CD14-positive monocyte (primary cell): ENCODE results near the gene EPB41L2. TPM values are rescaled to one million over a fixed set of nuclear protein-coding genes. Genes with fewer than 3 reads are reported as not detected.

Experiments used
- DNase-seq, 3 donors: peaks; one replicate each; pipeline ENCODE4 v3.0.0-alpha.2; 2011 to 2022
- H2AFZ ChIP-seq: 2 replicates; pipeline ENCODE4 v1.6.0; 2012; ENCODE audit warnings: mild to moderate bottlenecking, low read depth, low read length, inconsistent platforms; ENCODE audit not compliant: insufficient read depth, poor library complexity, severe bottlenecking
- H3K27ac ChIP-seq, 2 donors: 1 replicate in 1 of 2; 2 replicates in 1 of 2; pipeline ENCODE4 v1.5.1; 2012 to 2013; ENCODE audit warnings: low read length in 2 of 2, control low read depth in 1 of 2, inconsistent platforms in 1 of 2, low read depth in 1 of 2, mild to moderate bottlenecking in 1 of 2
- H3K27me3 ChIP-seq, 2 donors: one replicate each; pipeline versions ENCODE4 v1.6.0 to v1.6.1; 2011 to 2013; ENCODE audit warnings: low read length in 2 of 2; ENCODE audit not compliant: control insufficient read depth in 2 of 2, insufficient read depth in 2 of 2
- H3K36me3 ChIP-seq, 2 donors: replicated peaks in 1 of 2; 1 replicate in 1 of 2; 2 replicates in 1 of 2; pipeline versions ENCODE4 v1.5.1 to v1.6.1; 2012 to 2013; ENCODE audit warnings: low read length in 2 of 2, control low read depth in 1 of 2, inconsistent platforms in 1 of 2, mild to moderate bottlenecking in 1 of 2; ENCODE audit not compliant: insufficient read depth in 2 of 2, control insufficient read depth in 1 of 2
- H3K4me1 ChIP-seq, 2 donors: 1 replicate in 1 of 2; 2 replicates in 1 of 2; pipeline versions ENCODE4 v1.5.1 to v1.6.1; 2012 to 2013; ENCODE audit warnings: low read length in 2 of 2, control low read depth in 1 of 2, inconsistent platforms in 1 of 2, mild to moderate bottlenecking in 1 of 2, moderate library complexity in 1 of 2; ENCODE audit not compliant: insufficient read depth in 2 of 2, control insufficient read depth in 1 of 2
- H3K4me2 ChIP-seq: replicated peaks from 2 replicates; pipeline ENCODE3; 2012; ENCODE audit warnings: low read length, moderate library complexity, mild to moderate bottlenecking; ENCODE audit not compliant: poor library complexity, severe bottlenecking; ENCODE audit errors: extremely low read depth
- H3K4me3 ChIP-seq, 3 experiments: fragments of 200-600 bp in 1 of 3; sonication (generic) in 1 of 3; replicated peaks in 1 of 3; 1 replicate in 2 of 3; 2 replicates in 1 of 3; pipeline ENCODE4 v1.5.1; 2011 to 2013; ENCODE audit warnings: low read length in 3 of 3, mild to moderate bottlenecking in 3 of 3, control low read depth in 2 of 3, low read depth in 2 of 3, inconsistent platforms in 1 of 3, moderate library complexity in 1 of 3
- H3K79me2 ChIP-seq: 2 replicates; pipeline ENCODE4 v1.6.0; 2012; ENCODE audit warnings: mild to moderate bottlenecking, control low read depth, inconsistent platforms, low read length, moderate library complexity; ENCODE audit not compliant: insufficient read depth
- H3K9ac ChIP-seq: 2 replicates; pipeline ENCODE4 v1.6.0; 2017; ENCODE audit warnings: low read length, mild to moderate bottlenecking; ENCODE audit not compliant: insufficient read depth, poor library complexity, severe bottlenecking
- H3K9me3 ChIP-seq, 2 donors: replicated peaks in 1 of 2; 1 replicate in 1 of 2; 2 replicates in 1 of 2; pipeline versions ENCODE4 v1.5.1 to v1.6.1; 2012 to 2013; ENCODE audit warnings: low read length in 2 of 2, control low read depth in 1 of 2; ENCODE audit not compliant: control insufficient read depth in 1 of 2, insufficient read depth in 1 of 2
- H4K20me1 ChIP-seq: 2 replicates; pipeline ENCODE4 v1.6.0; 2012; ENCODE audit warnings: mild to moderate bottlenecking, low read length, control low read depth, moderate library complexity; ENCODE audit not compliant: insufficient read depth
- H3K27ac Mint-ChIP-seq, 7 donors: one replicate each; pipeline ENCODE4 v1.8.0; 2020; ENCODE audit warnings: mild to moderate bottlenecking in 7 of 7, mixed read lengths in 7 of 7, moderate library complexity in 6 of 7, inconsistent platforms in 2 of 7
- H3K27me3 Mint-ChIP-seq, 3 donors: one replicate each; pipeline ENCODE4 v1.8.0; 2021 to 2022; ENCODE audit warnings: low read depth in 3 of 3, mild to moderate bottlenecking in 3 of 3, mixed read lengths in 3 of 3, moderate library complexity in 3 of 3, inconsistent platforms in 1 of 3
- H3K36me3 Mint-ChIP-seq, 2 donors: one replicate each; pipeline ENCODE4 v1.8.0; 2020; ENCODE audit warnings: mixed read lengths in 2 of 2, inconsistent platforms in 1 of 2, mild to moderate bottlenecking in 1 of 2
- H3K4me1 Mint-ChIP-seq: one replicate; pipeline ENCODE4 v1.8.0; 2020; ENCODE audit warnings: mild to moderate bottlenecking, mixed read lengths
- H3K4me3 Mint-ChIP-seq, 2 donors: one replicate each; pipeline ENCODE4 v1.8.0; 2020; ENCODE audit warnings: mild to moderate bottlenecking in 2 of 2, mixed read lengths in 2 of 2, moderate library complexity in 1 of 2
- H3K9me3 Mint-ChIP-seq, 7 donors: one replicate each; pipeline ENCODE4 v1.8.0; 2020 to 2022; ENCODE audit warnings: mixed read lengths in 7 of 7, mild to moderate bottlenecking in 6 of 7, moderate library complexity in 6 of 7, inconsistent platforms in 2 of 7
- CTCF ChIP-seq: fragments of 200-600 bp; IDR thresholded peaks from one replicate; pipeline ENCODE4 v1.8.0; 2022; ENCODE audit warnings: antibody characterized with exemption, mild to moderate bottlenecking
- WGBS: methylation state at CpG from one replicate; pipeline ENCODE4 v1.1.5; 2013; ENCODE audit warnings: missing lambda C conversion rate; ENCODE audit not compliant: insufficient coverage; 5-methylcytosine and 5-hydroxymethylcytosine counted together
- intact Hi-C, 2 donors: fragments of 100-400 bp; cut with micrococcal nuclease; formaldehyde crosslinking; loops; one replicate each; pipeline versions ENCODE4 v1.15.0 to v1.15.1; 2023
- polyA plus RNA-seq, 3 donors: library from polyadenylated mRNA; depleted of rRNA in 1 of 3; unstranded in 2 of 3; stranded (reverse) in 1 of 3; fragments of 300-500 nt in 2 of 3; fragments of >200 nt in 1 of 3; fragmentation: Illumina TruSeq in 2 of 3; gene quantifications; 1 replicate in 2 of 3; 2 replicates in 1 of 3; pipeline ENCODE4 v1.2.3, GENCODE V29; 2012 to 2021

Gene EPB41L2
- polyA plus RNA-seq, 3 donors = 3.4 to 7.2 (median 4.6) TPM

- Histone ChIP-seq H4K20me1 (no peaks in the 10 kb centered on the region), H3K27me3 (no peaks in the 10 kb centered on the region), H3K9ac (no peak overlapping the region), H2AFZ (no peak overlapping the region), H3K4me2 (no peak overlapping the region), H3K27ac (no peak overlapping the region), H3K36me3 (no peaks in the 10 kb centered on the region), H3K4me1 (no peaks in the 10 kb centered on the region), H3K79me2 (no peaks in the 10 kb centered on the region), H3K4me3 (no peak overlapping the region), H3K9me3 (peaks cover 0 to 21% of the 10 kb centered on the region in 2 donors)
- Mint-ChIP-seq H3K4me3 (no peak overlapping the region), H3K4me1 (no peaks in the 10 kb centered on the region), H3K9me3 (peaks cover 2 to 20% (median 14%) of the 10 kb centered on the region in 7 donors), H3K36me3 (no peaks in the 10 kb centered on the region), H3K27ac (no peak overlapping the region), H3K27me3 (peaks cover 0 to 2% (median 0%) of the 10 kb centered on the region in 3 donors)
- WGBS = 100% methylated on average over 5 of the region's 10 CpGs
- no peak for DNase-seq
- TF ChIP-seq CTCF = no peak
- intact Hi-C loops = no loop called here
These were observed 68.5 kb downstream of the EPB41L2 start for GRCh38 chr6:130994319-130995097.

DNA sequence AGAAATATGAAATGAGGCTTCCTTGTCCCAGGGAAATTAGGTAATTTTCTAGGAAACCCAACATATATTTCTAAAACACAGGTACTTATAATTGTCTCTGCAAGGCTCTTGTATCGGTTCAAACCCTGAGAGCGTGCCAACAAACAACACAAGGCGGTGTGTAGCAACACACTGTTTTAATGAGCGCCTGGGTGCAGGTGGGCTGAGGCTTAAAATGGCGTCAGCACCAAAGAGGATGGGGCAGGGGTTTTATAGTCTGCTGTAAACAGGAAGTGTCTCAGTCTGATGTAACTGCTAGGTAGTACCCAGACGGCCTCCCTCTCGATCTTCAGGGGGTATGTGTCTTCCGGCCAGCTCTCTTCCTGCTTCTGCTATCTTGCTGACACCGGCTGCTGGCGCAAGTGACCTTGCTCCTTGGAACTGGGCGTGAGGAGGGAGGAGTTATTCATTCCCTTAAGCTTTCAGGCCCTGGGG, 69.7 kb downstream of the EPB41L2 start:
- H3K4me3 ChIP-seq = no peak overlapping the region
- H3K4me1 ChIP-seq = no peaks in the 10 kb centered on the region
- Mint-ChIP-seq H3K36me3 (no peaks in the 10 kb centered on the region), H3K4me3 (no peak overlapping the region), H3K27me3 (peaks cover 0 to 2% (median 0%) of the 10 kb centered on the region in 3 donors), H3K27ac (no peak overlapping the region), H3K4me1 (no peaks in the 10 kb centered on the region), H3K9me3 (peaks cover 4 to 20% (median 10%) of the 10 kb centered on the region in 7 donors)
- H3K9ac ChIP-seq = no peak overlapping the region
- no peaks in the 10 kb centered on the region for H3K36me3 ChIP-seq
- TF ChIP-seq CTCF = no peak
- intact Hi-C loops = no loop called here
- no peak overlapping the region for H3K27ac ChIP-seq
- no peaks in the 10 kb centered on the region for H4K20me1 ChIP-seq
- 88% methylated on average over 8 of the region's 11 CpGs for WGBS
- H3K27me3 ChIP-seq = no peaks in the 10 kb centered on the region
- no peak overlapping the region for H3K4me2 ChIP-seq
- no peak overlapping the region for H2AFZ ChIP-seq
- no peaks in the 10 kb centered on the region for H3K79me2 ChIP-seq
- no peak for DNase-seq
- H3K9me3 ChIP-seq = peaks cover 0 to 21% of the 10 kb centered on the region in 2 donors
